ENCODE data around the gene CD19. TPM values are rescaled to one million over a fixed set of nuclear protein-coding genes. Genes with fewer than 3 reads are reported as not detected.
A peak's percentile ranks its signal among the peaks of the same experiment; 100 is the strongest.

Gene CD19
- total RNA-seq, 2 experiments from 2014 or later, result 131 to 139 TPM

- Histone ChIP-seq H3K4me2 (ENCODE audit: low read length) (peak overlapping the region; percentile 81), H4K20me1 (ENCODE audit: insufficient read depth, low read length) (no peaks in the 10 kb centered on the region), H3K9me3 (ENCODE audit: low read length) (peaks cover 10% of the 10 kb centered on the region), H3K4me1 (ENCODE audit: insufficient read depth, low read length, poor library complexity, severe bottlenecking) (peaks cover 17% of the 10 kb centered on the region), H2AFZ (ENCODE audit: low read length) (no peak overlapping the region), H3K79me2 (ENCODE audit: insufficient read depth, low read depth, low read length) (no peaks in the 10 kb centered on the region), H3K27ac (ENCODE audit: low read depth, low read length, poor library complexity, severe bottlenecking) (peak overlapping the region; percentile 51), H3K36me3 (ENCODE audit: insufficient read depth, low read length) (peaks cover 27% of the 10 kb centered on the region), H3K4me3 (ENCODE audit: low read depth, low read length, poor library complexity, severe bottlenecking) (no peak overlapping the region), H3K9me2 (ENCODE audit: insufficient read depth, low read length) (no peaks in the 10 kb centered on the region)
- TF ChIP-seq CTCF (conservative IDR thresholded peaks at IDR 0.05; ENCODE audit: low read length) (no peak), EZH2phosphoT487 (IDR thresholded peaks at IDR 0.05; ENCODE audit: borderline replicate concordance, low read depth, low read length) (no peak)
- BruUV-seq (replicated peaks), result TSS peak; percentile 20
- POLR2A ChIA-PET, result interaction anchor here (0.6 to 1.4 kb wide), 2 partner anchors 10 to 171 kb away, joined by 4 to 6 read pairs; no protein-coding TSS in a partner anchor
- DNase-seq (ENCODE audit: low spot score), result no peak
- intact Hi-C loops (cut with micrococcal nuclease; ENCODE audit: unreplicated experiment), result no loop called here
- CTCF ChIA-PET (ENCODE audit: unreplicated experiment), result interaction anchor here (1.5 kb wide), 1 partner anchor 10 kb away, joined by 4 read pairs; the partner anchor contains the start of gene SPNS1
Observed at GRCh38 chr16:28984091-28984490, 52.3 kb downstream of the CD19 start.

- peaks cover 17% of the 10 kb centered on the region for H3K4me1 ChIP-seq (ENCODE audit: insufficient read depth, low read length, poor library complexity, severe bottlenecking)
- no peak for TF ChIP-seq EZH2phosphoT487 (IDR thresholded peaks at IDR 0.05; ENCODE audit: borderline replicate concordance, low read depth, low read length)
- no peak for TF ChIP-seq CTCF (conservative IDR thresholded peaks at IDR 0.05; ENCODE audit: low read length)
- H2AFZ ChIP-seq (ENCODE audit: low read length), result peak within 1 kb of the TSS; percentile 56; the same call in 1 of the 2 replicates
- H3K4me3 ChIP-seq (ENCODE audit: low read depth, low read length, poor library complexity, severe bottlenecking), result peak within 1 kb of the TSS; percentile 68
- DNase-seq (ENCODE audit: low spot score), result peak; percentile 79
- H3K4me2 ChIP-seq (ENCODE audit: low read length), result peak within 1 kb of the TSS; percentile 81
- H3K27ac ChIP-seq (ENCODE audit: low read depth, low read length, poor library complexity, severe bottlenecking), result peak within 1 kb of the TSS; percentile 51
- peaks cover 27% of the 10 kb centered on the region for H3K36me3 ChIP-seq (ENCODE audit: insufficient read depth, low read length)
- no peaks in the 10 kb centered on the region for H3K9me2 ChIP-seq (ENCODE audit: insufficient read depth, low read length)
- intact Hi-C loops (cut with micrococcal nuclease; ENCODE audit: unreplicated experiment), result no loop called here
- POLR2A ChIA-PET, result interaction anchor here (0.6 to 1.4 kb wide), 4 partner anchors 11 to 1080 kb away, joined by 3 to 6 read pairs (median 4); no protein-coding TSS in a partner anchor
- H4K20me1 ChIP-seq (ENCODE audit: insufficient read depth, low read length), result no peaks in the 10 kb centered on the region
- no peaks in the 10 kb centered on the region for H3K79me2 ChIP-seq (ENCODE audit: insufficient read depth, low read depth, low read length)
- CTCF ChIA-PET (ENCODE audit: unreplicated experiment), result interaction anchor here (0.6 to 1.1 kb wide), 4 partner anchors 9 to 670 kb away, joined by 3 to 4 read pairs (median 4); partner anchors contain the start of gene SPNS1
- H3K9me3 ChIP-seq (ENCODE audit: low read length), result peaks cover 10% of the 10 kb centered on the region
- BruUV-seq (replicated peaks), result no TSS peak
Observed at GRCh38 chr16:28984619-28985135, 52.9 kb downstream of the CD19 start, which contains the start of gene LAT. Gene LAT (plus strand): TSS chr16:28985052. CDS start chr16:28985418, 366 bp downstream.
